ENCODE data around the gene FIGNL1. TPM values are rescaled to one million over a fixed set of nuclear protein-coding genes. Genes with fewer than 3 reads are reported as not detected.

Gene FIGNL1
- total RNA-seq, 1 experiment from 2014 or later = 6.4 TPM

DNA sequence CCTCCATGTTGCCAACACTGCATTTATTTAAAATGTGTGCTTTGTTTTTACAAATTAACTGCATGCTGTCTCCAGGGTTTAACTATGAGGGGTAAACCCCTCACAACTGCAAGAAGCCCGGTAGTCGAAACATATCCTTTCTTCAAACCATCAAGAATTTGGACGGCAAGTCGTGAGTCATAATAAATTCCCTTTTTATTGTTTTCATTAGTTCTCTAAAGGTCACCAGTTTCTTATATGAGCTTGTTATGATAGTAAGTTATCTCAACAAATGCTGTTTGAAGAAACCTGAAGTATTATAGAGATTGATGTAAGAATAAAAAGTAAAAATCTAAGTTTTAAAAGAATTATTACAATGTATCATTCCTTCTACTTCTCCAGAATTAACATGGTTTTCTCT lies 12.2 kb upstream of the FIGNL1 start (continued):
- TF ChIP-seq STAT6 (CRISPR knock-in tag; conservative IDR thresholded peaks at IDR 0.05; ENCODE audit: low read depth) (no peak), TEAD1 (CRISPR knock-in tag; IDR thresholded peaks at IDR 0.05) (no peak), JUN (CRISPR knock-in tag; IDR thresholded peaks at IDR 0.05) (no peak), ZNF121 (CRISPR knock-in tag; IDR thresholded peaks at IDR 0.05) (no peak), MYBL2 (CRISPR knock-in tag; IDR thresholded peaks at IDR 0.05) (no peak), CREM (CRISPR knock-in tag; IDR thresholded peaks at IDR 0.05) (no peak), TCF7 (CRISPR knock-in tag; IDR thresholded peaks at IDR 0.05; ENCODE audit: low read depth) (no peak), ZNF219 (CRISPR knock-in tag; IDR thresholded peaks at IDR 0.05; ENCODE audit: borderline replicate concordance) (no peak), ATF1 (CRISPR knock-in tag; IDR thresholded peaks at IDR 0.05) (no peak), NFYB (CRISPR knock-in tag; conservative IDR thresholded peaks at IDR 0.05; ENCODE audit: low read depth) (no peak), ZNF532 (CRISPR knock-in tag; IDR thresholded peaks at IDR 0.05; ENCODE audit: borderline replicate concordance) (no peak), IRF2 (CRISPR knock-in tag; IDR thresholded peaks at IDR 0.05; ENCODE audit: borderline replicate concordance, low read depth) (no peak), ZNF671 (CRISPR knock-in tag; IDR thresholded peaks at IDR 0.05) (no peak)
- TF ChIP-seq, protein P1, sequence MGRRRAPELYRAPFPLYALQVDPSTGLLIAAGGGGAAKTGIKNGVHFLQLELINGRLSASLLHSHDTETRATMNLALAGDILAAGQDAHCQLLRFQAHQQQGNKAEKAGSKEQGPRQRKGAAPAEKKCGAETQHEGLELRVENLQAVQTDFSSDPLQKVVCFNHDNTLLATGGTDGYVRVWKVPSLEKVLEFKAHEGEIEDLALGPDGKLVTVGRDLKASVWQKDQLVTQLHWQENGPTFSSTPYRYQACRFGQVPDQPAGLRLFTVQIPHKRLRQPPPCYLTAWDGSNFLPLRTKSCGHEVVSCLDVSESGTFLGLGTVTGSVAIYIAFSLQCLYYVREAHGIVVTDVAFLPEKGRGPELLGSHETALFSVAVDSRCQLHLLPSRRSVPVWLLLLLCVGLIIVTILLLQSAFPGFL (CRISPR knock-in tag; IDR thresholded peaks at IDR 0.05; ENCODE audit: borderline replicate concordance) = no peak
- TF ChIP-seq, protein P2, sequence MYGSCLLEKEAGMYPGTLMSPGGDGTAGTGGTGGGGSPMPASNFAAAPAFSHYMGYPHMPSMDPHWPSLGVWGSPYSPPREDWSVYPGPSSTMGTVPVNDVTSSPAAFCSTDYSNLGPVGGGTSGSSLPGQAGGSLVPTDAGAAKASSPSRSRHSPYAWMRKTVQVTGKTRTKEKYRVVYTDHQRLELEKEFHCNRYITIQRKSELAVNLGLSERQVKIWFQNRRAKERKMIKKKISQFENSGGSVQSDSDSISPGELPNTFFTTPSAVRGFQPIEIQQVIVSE (CRISPR knock-in tag; IDR thresholded peaks at IDR 0.05; ENCODE audit: borderline replicate concordance) = no peak

DNA sequence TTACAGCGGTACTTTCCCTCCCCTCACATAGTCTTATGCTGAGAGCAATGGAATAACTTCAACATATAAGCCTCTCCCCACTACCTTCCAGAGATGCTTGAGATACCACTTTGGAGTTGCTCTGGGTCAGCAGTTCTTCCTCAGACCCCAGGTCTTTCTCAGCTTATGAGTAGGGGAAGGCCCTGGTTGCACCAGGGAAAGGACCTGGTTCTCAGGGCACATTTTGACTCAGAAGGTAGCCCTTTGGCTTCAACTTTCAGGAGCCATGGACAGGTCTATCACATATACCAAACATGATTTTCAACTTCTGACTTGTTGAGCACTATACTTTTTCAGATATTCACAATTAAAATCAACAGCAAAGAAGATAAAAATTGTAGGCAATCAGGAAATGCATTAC lies 11.5 kb upstream of the FIGNL1 start:
- Mint-ChIP-seq H3K36me3 (peaks cover 14% of the 10 kb centered on the region), H3K9me3 (peaks cover 20% of the 10 kb centered on the region), H3K27me3 (ENCODE audit: low read depth) (peaks cover 11% of the 10 kb centered on the region), H3K4me1 (no peaks in the 10 kb centered on the region), H3K27ac (no peak overlapping the region), H3K4me3 (no peak overlapping the region)
- CTCF ChIA-PET = no interaction called here
- POLR2A ChIA-PET = no interaction called here
- ATAC-seq (no peak), DNase-seq (ENCODE audit: low spot score) (no peak)
- TF ChIP-seq, protein P3, sequence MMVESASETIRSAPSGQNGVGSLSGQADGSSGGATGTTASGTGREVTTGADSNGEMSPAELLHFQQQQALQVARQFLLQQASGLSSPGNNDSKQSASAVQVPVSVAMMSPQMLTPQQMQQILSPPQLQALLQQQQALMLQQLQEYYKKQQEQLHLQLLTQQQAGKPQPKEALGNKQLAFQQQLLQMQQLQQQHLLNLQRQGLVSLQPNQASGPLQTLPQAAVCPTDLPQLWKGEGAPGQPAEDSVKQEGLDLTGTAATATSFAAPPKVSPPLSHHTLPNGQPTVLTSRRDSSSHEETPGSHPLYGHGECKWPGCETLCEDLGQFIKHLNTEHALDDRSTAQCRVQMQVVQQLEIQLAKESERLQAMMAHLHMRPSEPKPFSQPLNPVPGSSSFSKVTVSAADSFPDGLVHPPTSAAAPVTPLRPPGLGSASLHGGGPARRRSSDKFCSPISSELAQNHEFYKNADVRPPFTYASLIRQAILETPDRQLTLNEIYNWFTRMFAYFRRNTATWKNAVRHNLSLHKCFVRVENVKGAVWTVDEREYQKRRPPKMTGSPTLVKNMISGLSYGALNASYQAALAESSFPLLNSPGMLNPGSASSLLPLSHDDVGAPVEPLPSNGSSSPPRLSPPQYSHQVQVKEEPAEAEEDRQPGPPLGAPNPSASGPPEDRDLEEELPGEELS (CRISPR knock-in tag; IDR thresholded peaks at IDR 0.05) = no peak
- TF ChIP-seq NFE2L1 (CRISPR knock-in tag; IDR thresholded peaks at IDR 0.05) (no peak), E2F5 (CRISPR knock-in tag; IDR thresholded peaks at IDR 0.05) (no peak), NFYB (CRISPR knock-in tag; conservative IDR thresholded peaks at IDR 0.05; ENCODE audit: low read depth) (no peak), ELF4 (CRISPR knock-in tag; IDR thresholded peaks at IDR 0.05; ENCODE audit: low read depth) (no peak), ATF1 (CRISPR knock-in tag; IDR thresholded peaks at IDR 0.05) (no peak), PRRX2 (CRISPR knock-in tag; IDR thresholded peaks at IDR 0.05) (no peak)
- TF ChIP-seq, protein P4, sequence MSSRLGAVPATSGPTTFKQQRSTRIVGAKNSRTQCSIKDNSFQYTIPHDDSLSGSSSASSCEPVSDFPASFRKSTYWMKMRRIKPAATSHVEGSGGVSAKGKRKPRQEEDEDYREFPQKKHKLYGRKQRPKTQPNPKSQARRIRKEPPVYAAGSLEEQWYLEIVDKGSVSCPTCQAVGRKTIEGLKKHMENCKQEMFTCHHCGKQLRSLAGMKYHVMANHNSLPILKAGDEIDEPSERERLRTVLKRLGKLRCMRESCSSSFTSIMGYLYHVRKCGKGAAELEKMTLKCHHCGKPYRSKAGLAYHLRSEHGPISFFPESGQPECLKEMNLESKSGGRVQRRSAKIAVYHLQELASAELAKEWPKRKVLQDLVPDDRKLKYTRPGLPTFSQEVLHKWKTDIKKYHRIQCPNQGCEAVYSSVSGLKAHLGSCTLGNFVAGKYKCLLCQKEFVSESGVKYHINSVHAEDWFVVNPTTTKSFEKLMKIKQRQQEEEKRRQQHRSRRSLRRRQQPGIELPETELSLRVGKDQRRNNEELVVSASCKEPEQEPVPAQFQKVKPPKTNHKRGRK (CRISPR knock-in tag; IDR thresholded peaks at IDR 0.05; ENCODE audit: borderline replicate concordance) = no peak

All from WTC11 (cell line).